NCI-H1436 treated with DMSO at 0.1 percent for 48 hours (cell line): Measurements from ENCODE around the gene KCNH3.
"Not testable (repeated sequence)": the region's sequence is repeated elsewhere in the genome, so short reads cannot be mapped to it uniquely, and the experiment has no call there.

Experiments used
- DNase-seq: peaks from one replicate; lab custom pipeline; 2025; lab: John Stamatoyannopoulos, UW

Gene KCNH3

DNA sequence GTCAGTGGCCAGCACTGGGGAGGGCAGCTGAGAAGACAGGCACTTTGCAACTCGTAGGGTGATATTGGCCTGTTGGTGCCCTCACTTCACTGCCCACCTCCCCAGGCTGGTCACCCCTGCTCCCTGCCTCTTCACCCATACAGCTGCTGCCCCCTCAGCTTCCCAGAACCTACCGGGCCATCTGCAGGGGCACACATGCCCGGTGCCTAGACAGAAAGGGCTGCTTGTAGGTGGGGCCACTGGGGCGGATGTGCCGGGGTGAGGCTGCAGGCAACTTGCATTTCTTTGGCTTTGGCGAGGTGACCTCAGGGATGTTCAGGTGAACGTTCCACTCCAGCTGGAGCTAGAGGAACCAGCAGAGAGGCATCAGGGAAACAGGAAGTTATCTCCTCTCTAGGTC lies 49.5 kb downstream of the KCNH3 start:
- no peak for DNase-seq

DNA sequence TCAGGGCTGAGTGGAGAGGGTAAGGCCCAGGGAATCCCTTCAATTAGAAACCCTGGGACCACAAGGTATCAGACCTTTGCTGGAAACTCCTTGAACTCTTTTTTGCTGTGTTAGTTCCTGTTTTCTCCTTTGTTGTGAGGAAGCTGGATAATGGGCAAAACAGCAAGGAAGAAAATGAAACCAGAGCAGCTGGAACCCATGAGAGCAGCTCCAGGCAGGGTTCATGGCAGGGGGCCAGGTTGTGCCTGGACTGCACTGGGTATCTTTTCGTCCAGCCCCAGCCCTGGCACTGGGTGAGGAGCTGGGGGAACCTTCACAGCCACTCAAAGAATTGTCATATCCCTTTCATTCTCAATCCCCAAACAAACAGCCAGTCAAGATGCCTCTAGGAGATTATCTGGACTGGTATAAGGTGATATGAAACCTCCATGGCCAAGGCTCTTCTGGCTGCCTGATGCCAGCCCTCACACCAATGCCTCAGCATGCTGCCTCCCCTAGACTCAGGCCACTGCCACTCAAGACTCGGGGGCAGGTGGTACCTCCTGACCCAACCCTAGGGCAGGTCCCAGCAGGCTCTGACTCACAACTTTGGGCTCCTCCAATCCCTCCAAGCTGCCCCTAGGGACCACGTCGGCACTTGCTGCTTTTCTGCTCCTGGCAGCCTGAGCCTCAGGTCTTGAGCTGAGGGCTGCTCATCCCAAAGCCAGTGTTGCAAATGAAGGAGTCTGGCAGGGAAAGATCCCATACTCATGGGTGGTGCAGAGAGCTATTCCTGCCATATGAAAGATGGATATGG lies 50.1 kb downstream of the KCNH3 start:
- no peak for DNase-seq

DNA sequence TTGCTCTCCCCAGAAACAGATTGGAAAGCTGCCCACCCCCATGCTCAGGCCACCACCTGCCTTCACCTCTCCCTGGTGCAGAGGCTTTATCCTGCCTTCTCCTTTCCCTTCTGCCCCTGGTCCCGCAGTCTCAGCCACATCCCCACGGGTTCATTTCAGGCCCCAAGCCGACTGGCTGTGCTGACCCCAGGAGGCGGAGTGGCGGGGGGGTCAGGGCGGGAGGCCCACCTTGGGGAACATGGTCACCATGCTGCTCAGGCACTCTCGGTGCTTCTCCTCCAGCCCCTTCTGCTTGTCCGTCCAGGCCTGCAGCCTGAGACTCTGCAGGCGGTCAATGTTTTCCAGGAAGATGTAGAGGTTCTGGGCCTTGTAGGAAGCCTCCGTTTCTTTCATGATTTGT lies 59.7 kb downstream of the KCNH3 start:
- DNase-seq = no peak

DNA sequence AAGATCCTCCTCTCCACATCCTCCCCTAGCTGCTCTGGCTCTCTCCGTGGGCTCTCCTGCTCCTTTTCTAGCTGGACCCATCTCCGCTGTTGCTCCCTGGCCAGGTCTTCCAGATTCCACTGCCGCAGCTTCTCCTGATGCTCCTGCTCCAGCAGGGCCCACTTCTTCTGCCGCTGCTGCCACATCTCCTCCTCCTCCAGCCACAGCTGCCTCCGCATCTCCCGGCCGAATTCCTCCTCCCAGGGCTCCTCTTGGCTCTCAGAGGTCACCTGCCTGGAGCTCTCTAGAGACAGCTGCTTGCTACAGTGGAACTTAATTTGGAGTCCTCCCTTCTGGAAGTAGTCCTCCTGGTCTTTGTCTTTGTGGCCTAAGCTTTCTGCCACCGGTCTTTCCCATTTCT lies 61.1 kb downstream of the KCNH3 start:
- DNase-seq = no peak

DNA sequence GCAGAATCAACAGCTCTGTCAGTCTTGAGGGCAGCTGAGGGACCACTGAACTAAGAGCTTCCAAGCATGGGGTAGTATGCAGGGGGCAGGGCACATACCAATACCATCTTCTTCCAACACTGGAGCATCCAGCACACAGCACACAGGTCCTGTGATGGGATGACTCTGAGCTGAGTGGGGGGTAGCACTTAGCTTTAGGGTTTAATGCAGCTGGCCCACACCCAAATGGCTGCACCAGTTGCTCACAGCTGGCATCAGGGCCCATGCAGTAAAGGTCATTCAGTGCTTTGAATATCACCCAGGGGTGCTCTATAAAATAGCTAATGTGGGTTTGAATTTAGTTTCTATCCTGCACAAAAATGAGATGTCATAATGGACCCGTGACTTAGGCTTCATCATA lies 64.9 kb downstream of the KCNH3 start:
- no peak for DNase-seq

DNA sequence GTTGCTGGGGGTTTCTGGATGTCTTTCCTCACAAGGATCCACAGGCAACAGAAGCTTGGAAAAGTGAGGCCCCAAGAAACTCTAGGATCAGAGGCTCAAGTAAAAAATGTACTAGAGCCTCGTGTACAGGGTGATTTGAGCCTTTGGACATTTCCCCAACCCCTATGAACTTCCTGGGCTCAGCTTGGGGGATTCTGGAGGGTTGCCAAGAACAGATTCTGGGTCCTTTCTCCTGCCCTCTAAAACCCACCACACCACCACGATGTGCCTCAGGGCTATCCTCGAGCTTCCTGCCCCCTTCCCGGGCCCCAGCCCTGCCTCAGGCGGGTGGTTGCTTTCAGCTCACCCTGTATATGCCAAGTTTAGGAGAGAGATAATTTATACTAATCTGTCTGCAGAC lies 66.0 kb downstream of the KCNH3 start:
- no peak for DNase-seq

DNA sequence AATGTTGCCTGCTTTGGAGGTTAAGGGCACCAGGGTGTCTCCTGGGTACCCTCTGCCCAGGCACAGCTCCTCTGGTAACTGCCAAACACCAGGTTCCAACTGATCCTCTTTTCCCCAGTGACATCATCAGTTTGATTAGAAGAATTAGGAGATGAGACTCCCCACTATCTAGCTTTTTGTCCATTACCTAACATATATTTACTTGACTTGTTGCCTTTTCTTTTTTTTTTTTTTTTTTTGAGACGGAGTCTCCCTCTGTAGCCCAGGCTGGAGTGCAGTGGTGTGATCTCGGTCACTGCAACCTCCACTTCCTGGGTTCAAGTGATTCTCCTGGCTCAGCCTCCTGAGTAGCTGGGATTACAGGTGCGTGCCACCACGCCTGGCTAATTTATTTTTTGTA lies 66.7 kb downstream of the KCNH3 start, which contains the start of gene FAM186B:
Gene FAM186B, minus strand, starts transcription at position 101 of the 400 bp plus-strand sequence. CDS start 162 bp downstream, outside the sequence.
- not testable (repeated sequence) for DNase-seq
